DMS 273 (cell line): ENCODE results near the gene STK36.

ENCODE experiments used
- DNase-seq: peaks from one replicate; lab custom pipeline; 2025; ENCODE audit not compliant: unreplicated experiment; lab: John Stamatoyannopoulos, UW

The STK36 gene, protein sequence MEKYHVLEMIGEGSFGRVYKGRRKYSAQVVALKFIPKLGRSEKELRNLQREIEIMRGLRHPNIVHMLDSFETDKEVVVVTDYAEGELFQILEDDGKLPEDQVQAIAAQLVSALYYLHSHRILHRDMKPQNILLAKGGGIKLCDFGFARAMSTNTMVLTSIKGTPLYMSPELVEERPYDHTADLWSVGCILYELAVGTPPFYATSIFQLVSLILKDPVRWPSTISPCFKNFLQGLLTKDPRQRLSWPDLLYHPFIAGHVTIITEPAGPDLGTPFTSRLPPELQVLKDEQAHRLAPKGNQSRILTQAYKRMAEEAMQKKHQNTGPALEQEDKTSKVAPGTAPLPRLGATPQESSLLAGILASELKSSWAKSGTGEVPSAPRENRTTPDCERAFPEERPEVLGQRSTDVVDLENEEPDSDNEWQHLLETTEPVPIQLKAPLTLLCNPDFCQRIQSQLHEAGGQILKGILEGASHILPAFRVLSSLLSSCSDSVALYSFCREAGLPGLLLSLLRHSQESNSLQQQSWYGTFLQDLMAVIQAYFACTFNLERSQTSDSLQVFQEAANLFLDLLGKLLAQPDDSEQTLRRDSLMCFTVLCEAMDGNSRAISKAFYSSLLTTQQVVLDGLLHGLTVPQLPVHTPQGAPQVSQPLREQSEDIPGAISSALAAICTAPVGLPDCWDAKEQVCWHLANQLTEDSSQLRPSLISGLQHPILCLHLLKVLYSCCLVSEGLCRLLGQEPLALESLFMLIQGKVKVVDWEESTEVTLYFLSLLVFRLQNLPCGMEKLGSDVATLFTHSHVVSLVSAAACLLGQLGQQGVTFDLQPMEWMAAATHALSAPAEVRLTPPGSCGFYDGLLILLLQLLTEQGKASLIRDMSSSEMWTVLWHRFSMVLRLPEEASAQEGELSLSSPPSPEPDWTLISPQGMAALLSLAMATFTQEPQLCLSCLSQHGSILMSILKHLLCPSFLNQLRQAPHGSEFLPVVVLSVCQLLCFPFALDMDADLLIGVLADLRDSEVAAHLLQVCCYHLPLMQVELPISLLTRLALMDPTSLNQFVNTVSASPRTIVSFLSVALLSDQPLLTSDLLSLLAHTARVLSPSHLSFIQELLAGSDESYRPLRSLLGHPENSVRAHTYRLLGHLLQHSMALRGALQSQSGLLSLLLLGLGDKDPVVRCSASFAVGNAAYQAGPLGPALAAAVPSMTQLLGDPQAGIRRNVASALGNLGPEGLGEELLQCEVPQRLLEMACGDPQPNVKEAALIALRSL (N-terminal part only)

DNA sequence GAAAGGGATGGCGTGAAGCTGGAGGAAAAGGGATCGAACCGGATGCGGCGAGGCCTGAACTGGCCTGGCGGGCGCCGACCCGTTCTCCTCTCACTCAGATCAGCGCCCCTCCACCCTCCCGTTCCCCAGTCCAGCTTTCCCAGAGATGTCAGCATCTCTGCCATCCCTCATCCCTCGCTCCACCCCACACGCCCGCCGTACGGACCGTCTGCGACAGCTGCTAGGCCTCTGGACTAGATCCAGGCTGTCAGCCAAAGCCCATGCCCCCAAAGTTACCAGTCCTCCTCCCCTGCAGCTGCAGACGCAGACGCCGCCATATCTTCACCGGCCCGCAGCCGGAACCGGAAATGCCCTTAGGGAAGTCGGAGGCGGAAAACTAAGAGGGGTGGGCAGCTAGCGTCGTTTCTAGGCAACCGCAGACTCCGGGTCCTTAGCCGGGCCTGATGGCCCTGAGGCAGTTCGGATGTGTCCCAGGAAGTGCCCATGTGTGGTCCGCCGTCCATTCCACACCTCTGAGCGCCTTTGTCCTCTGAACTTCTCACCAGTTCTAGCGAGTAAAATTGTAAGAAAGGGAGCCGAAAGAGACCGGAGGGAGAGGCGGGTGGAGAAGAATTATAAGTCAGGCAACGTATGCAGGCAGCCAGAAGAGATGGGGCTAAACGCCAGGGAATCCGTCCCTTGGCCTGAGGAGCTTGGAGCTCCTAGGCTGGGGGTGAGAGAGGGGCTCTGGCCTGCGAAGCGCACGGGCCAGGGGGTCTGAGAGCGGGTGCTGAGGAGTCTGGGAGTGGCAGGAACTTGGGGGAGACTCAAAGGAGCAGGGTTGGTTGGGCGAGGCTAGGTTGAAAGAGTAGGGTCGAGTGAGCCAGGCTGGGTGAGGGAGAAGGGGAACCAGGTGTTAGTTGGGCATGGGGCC, at the start of gene STK36, which contains the start of gene RNF25:
Gene STK36, plus strand, starts transcription at position 433 of the 913 bp plus-strand sequence. CDS start 744 bp downstream, outside the sequence.
Gene RNF25, minus strand, starts transcription at position 349 of the 913 bp plus-strand sequence. Its CDS starts 32 bp downstream, at position 317.
- peak; percentile 97 for DNase-seq

DNA sequence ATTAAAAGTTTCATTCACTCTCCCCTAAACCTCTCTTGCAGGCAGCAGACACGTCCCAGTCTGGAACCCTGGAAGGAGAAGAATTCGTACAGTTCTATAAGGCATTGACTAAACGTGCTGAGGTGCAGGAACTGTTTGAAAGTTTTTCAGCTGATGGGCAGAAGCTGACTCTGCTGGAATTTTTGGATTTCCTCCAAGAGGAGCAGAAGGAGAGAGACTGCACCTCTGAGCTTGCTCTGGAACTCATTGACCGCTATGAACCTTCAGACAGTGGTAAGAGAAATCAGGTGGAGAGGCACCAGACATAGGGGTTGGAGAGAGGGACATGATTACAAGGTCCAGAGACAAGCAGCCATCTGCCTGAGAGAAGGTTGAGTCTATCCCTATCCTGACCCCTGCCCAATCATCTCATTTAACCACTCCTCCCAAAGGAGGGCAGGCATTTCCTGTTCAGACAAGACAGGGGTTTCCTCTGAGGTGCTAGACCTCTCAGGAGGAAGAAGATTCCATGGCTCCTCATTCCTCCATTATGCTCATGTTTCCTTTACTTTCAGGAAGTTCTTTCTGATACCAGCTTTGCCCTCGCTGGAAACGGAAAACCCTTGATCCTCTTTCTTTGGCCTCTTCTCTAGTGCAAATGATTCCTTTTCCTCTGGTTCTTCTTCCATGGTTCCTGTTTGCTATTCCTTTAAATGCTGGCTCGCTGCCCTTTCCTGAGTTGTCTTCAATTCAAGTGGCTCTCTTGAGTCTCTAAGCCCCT, 49.1 kb upstream of the STK36 start:
- DNase-seq = peak; percentile 74

DNA sequence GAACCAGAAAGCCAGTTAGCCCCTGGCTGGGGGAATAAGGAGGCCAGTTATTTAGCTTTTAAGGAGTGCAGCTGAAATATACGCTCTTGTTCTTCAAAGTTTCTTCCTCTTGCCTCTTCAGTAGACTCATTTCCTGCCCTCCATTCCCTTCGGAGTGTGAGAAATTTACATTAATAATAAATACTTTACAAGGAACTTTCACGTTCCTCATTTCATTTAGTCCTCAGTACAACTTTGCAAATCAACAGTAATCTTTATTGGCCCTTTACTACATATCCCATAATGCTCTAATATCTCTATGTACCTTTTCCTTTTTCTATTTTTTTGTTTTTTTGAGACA, 48.5 kb upstream of the STK36 start:
- DNase-seq = no peak

DNA sequence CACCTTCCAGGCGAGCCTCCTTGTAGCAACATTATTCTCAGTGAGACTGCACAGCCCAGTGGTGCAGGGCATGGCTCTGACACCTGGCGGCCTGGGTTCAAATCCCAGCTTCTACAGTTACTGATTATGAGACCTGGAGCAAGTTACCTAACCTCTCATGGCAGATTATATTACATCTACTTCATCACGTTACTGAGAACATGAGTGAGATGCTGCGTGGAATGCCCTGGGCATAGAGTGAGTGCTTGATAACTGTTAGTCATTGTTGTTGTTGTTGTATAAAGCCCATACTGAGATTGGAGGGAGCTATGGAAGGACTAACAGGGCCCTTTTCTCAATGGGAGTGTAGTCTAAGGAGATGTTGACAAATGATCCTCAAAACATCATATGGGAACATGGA, 45.5 kb upstream of the STK36 start:
- DNase-seq = no peak

DNA sequence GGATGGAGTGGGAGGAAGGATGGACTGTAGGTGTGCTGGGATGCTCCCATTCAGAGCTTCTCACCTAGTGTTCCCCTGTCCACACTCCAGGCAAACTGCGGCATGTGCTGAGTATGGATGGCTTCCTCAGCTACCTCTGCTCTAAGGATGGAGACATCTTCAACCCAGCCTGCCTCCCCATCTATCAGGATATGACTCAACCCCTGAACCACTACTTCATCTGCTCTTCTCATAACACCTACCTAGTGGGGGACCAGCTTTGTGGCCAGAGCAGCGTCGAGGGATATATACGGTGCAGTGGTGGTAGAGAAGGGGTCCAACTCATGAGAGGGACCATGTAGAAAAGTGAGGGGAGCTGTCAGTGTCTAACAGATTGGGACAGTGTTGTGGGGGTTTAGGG, 43.9 kb upstream of the STK36 start:
- no peak for DNase-seq

DNA sequence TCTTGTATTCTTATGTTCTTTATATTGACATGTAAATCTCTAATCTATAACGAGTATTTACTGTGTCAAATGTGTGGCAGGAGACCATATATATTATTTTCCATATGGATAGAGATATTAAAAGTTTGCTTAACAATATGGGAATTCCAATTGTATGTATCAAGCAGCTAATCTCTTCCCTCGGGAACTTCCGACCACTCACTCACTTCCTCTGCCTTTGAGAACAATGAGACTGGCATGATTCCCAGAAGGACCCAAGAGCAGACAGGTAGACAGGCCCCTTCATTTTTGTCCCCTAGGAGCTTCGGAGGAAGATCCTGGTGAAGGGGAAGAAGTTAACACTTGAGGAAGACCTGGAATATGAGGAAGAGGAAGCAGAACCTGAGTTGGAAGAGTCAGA, 40.0 kb upstream of the STK36 start:
- no peak for DNase-seq

DNA sequence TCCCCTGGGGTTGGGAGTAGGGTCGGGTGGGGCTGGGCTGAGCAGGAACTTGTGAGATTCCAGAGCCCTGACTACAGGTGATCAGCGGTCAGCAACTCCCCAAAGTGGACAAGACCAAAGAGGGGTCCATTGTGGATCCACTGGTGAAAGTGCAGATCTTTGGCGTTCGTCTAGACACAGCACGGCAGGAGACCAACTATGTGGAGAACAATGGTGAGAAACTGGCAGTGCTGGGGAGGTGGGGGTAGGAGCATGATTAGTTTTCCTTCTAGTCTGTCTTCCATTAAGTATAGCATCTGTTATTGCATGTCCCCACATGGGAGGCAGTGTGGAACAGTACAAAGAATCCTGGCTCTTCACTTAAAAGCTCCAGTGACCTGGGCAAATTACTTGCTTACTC, 36.2 kb upstream of the STK36 start:
- DNase-seq = no peak

DNA sequence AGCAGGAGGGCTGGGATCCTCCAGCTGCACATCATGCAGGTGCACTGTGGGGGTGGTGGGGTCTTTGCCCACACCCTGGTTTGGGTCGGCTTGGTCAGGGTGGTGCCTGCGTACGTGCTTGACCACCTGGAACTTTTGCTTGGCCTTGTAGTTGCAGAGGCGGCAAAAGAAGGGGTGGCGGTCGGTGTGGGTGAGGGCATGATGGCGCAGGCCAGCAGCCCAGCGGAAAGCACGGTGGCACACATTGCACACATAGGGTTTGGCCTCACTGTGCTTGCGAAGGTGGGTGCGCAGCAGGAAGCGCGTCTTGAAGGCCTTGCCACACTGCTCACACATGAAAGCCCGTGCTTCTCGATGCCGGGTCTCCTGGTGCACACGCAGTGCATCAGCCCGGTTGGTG, 33.5 kb upstream of the STK36 start:
- DNase-seq = no peak

DNA sequence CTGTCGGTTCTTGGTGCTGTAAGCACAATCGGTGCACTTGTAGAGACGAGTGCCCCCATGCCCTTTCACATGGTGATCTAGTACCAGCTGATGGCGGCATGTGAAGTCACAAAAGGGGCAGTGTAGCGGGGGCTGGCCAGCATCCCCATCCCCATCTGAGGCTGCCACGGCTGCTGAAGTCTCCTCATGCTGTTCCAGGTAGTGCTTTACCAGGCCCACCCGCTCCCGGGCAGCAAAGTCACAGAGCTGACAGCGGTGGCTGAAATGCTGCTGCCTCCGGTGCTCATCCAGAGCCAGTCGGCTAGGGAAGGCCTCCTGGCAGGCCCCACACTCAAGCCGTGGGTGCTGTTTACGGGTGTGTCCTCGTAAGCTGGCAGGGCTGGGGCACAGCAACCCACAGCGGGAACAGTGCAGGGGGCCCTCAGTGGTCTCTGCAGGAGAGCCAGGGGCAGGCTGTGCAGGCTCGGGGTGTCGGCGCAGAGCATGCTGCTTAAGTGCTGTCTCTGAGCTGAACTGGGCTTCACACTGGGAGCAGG, 29.7 kb upstream of the STK36 start:
- DNase-seq = no peak

DNA sequence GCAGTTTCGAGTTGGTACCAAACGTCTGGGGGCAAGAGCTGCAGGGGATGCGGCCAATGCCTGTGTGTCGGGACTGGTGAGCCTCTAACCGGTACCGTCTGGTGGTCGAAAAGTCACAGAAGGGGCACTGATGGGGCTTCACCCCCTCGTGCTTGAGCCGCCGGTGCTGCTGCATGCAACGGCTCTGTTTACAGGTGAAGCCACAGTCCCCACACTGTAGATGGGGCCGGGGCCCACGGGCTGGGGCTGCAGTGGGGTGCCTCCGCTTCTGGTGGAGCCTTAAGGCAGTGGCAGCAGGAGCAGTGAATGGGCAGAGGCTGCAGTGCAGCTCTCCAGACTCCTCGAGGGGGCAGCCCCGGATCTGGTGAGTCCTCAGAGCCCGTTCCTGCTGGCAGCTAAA, 29.1 kb upstream of the STK36 start:
- no peak for DNase-seq

DNA sequence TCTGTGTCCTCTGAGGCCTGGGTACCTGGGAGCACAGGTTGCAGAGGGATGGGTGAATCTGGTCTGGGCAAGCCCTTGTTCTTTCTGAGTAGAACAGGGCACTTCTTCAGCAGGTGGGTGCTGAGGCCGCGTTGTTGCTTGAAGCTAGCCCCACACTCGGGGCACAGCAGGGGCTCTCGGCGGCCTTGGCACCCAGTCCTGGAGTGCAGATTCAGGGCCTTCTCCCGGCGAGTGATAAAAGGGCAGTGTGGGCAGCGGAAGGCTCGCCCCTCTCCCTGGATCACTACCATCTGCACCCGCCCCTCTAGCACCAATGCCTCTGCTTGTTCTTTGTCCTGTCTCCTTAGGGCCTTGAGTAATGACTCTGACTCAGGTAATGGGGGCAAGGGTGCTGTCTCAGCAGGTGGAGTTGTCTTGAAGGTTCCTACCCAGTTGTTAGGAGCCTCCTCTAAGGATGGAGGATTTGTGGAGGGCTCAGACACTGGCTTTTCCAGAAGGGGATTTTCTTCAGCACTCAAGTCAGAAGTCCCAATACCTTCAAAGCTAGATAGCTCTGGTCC, 28.1 kb upstream of the STK36 start:
- no peak for DNase-seq

DNA sequence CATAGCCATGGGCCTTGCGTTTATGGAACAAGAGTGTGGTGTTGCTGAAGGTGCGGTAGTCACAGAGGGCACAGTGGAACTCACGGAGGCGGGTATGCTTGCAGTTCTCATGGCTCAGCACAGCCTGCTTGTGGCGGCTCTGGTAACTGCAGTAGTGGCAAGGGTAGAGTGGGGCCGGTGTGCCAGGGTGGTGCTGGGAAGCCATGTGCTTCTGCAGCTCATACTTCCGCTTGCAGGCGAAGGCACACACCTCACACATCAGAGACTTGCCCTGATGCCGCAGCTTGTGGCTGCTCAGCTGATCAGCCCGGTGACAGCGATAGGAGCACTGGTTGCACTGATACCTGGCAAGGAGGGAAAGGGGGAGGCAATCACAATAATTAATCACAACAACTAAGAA, 27.2 kb upstream of the STK36 start:
- DNase-seq = no peak

DNA sequence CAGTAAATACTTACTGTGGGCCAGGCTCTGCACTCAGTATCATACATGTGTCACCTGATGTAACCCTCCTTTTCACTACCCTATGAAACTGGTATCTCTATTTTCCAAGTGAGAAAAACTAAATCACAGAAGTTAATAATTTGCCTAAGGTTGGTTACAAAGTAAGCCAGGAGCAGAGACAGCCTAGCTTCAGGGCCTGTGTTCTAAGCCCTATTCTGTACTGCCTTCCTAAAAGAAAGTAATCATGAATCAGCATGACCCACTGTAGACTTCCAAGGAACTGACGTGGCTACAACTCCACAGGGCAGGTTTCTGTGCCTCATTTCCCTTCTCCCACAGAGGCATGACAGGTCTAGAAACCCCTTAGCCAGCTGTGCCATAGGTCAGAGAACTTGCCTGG, 26.8 kb upstream of the STK36 start:
- no peak for DNase-seq

DNA sequence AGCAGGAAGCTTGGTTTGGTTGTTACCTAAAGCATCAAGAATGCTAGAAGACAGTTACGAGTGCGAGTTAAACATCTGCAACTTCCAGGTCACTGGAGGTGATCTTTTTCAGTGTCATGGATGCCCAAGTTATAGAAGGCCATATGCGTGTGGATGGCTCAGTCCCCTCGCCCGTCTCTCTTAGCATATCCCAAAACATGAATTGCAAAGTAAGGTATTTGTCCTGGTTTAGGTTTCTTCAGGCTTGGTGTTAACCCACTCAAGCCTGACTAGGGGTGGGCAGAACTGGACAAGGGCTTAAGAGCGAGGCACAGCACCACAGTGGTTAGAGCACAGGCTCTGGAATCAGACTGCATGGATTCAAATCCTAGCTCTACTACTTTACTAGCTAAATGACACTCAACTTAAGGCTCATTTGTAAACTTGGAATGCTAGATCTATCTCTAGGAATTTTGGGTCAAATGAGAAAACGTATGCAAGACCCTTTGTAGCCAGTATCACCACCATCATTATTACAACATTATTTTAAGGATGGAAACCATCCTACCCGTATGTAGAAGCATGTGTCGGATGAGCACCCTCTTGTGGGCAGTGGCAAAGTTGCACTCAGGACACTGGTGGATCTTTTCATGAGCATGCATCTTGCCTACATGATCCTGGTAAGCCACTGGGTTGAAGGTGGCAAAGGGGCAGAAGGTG, 23.6 kb upstream of the STK36 start:
- peak; percentile 79 for DNase-seq

DNA sequence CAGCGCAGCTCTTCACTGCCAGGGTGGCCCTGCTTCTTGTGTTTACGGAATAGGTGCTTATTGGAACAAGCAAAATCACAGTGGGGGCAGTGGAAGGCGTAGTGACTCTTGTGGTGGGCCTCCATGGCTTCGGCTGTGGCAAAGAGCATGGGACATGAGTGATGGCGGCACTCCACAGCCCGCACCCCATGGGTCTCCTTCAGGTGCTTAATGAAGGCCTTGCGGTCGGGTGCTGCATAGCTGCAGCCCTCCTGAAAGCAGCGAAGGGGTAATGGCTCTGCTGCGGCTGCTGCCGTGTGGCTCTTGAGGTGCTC, 23.1 kb upstream of the STK36 start:
- DNase-seq = no peak

DNA sequence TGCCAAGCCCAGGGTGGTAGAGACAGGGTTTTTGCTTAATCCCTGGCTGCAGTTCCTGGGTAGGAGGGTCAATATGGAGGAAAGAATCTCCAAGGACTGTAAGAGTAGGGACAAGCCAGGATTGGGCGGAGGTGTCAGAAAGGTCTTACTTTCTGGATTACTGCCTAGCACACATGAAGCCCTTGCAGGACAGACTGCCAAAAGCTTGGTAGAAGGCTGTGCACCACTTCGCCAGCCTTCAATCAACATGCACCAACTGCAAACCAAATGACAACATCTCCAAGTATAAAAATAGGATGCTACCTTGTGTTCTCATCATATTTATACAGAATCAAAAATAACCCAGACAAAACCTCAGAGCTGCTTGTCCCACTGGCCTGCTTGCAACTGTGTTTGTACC, 16.1 kb upstream of the STK36 start:
- DNase-seq = no peak

DNA sequence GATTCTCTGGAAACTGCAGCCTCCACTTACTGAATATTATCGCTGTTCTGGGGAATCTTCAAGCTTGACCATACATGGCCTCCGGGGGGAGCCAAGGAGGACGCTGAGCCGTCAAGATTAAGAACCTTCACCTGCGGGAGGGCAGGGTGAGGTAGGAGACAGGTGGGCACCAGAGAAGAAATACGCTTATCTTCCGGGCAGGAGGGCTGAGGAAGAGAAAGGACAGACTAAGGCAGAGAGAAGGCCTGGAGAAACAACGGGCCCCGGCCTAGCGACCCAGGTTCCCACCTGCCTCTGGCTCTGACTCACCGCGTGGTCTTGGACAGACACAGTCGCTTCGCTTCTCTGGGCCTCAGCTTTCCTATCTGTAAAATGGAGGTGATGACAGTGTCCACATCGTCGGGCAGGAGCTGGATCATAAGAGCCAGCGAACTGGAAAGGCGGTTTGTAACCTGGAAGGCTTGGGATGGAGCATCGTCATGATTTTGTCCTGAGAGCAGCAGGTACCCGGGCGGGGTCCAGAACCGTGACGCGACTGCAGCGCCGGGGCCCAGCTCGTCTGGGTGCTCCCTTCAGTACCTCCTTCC, 13.1 kb upstream of the STK36 start:
- DNase-seq = peak; percentile 72
